GM21619 (cell line): ENCODE results near the gene SBF2.
A peak's percentile ranks its signal among the peaks of the same experiment; 100 is the strongest.

Experiments used
- ATAC-seq: cut with Tn5 transposase; IDR thresholded peaks from one replicate; pipeline ENCODE4 v1.9.1; 2021; ENCODE audit not compliant: unreplicated experiment

Gene SBF2

GRCh38 chr11:9787981-9788521, 506.0 kb downstream of the SBF2 start:
- no peak for ATAC-seq

GRCh38 chr11:9787260-9787659, 506.8 kb downstream of the SBF2 start:
- no peak for ATAC-seq

GRCh38 chr11:9784602-9785315, 509.3 kb downstream of the SBF2 start:
- no peak for ATAC-seq

- ATAC-seq, result no peak
Measured at GRCh38 chr11:9783986-9784385, 510.0 kb downstream of the SBF2 start.

- ATAC-seq, result no peak
Measured at GRCh38 chr11:9780929-9781328, 513.1 kb downstream of the SBF2 start.

- ATAC-seq, result no peak
Measured at GRCh38 chr11:9777525-9777924, 516.5 kb downstream of the SBF2 start.

GRCh38 chr11:9777066-9777465, 517.0 kb downstream of the SBF2 start:
- no peak for ATAC-seq

GRCh38 chr11:9776203-9776602, 517.8 kb downstream of the SBF2 start:
- no peak for ATAC-seq

GRCh38 chr11:9775398-9775779, 518.6 kb downstream of the SBF2 start:
- ATAC-seq, result no peak

- ATAC-seq, result no peak
Measured at GRCh38 chr11:9774591-9775397, 519.2 kb downstream of the SBF2 start.

GRCh38 chr11:9774109-9774508, 519.9 kb downstream of the SBF2 start:
- no peak for ATAC-seq

GRCh38 chr11:9773524-9773923, 520.5 kb downstream of the SBF2 start:
- ATAC-seq, result no peak

GRCh38 chr11:9772218-9772617, 521.8 kb downstream of the SBF2 start:
- ATAC-seq, result no peak

GRCh38 chr11:9771071-9771511, 522.9 kb downstream of the SBF2 start:
- ATAC-seq, result no peak

- no peak for ATAC-seq
Measured at GRCh38 chr11:9769621-9770020, 524.4 kb downstream of the SBF2 start.

- peak; percentile 68 for ATAC-seq
Measured at GRCh38 chr11:9765320-9766101, 528.5 kb downstream of the SBF2 start.

GRCh38 chr11:9763301-9763700, 530.7 kb downstream of the SBF2 start:
- ATAC-seq, result no peak

GRCh38 chr11:9762531-9762930, 531.5 kb downstream of the SBF2 start:
- no peak for ATAC-seq

- ATAC-seq, result no peak
Measured at GRCh38 chr11:9761441-9761945, 532.5 kb downstream of the SBF2 start.

- no peak for ATAC-seq
Measured at GRCh38 chr11:9760193-9760575, 533.8 kb downstream of the SBF2 start.

- peak; percentile 52 for ATAC-seq
Measured at GRCh38 chr11:9759519-9760192, 534.4 kb downstream of the SBF2 start.
